Endothelial cell of umbilical vein (primary cell): Measurements from ENCODE around the gene STAG1.

ENCODE experiments used
- CTCF ChIP-seq, 2 donors: IDR thresholded peaks; 1 replicate in 1 of 2; 2 replicates in 1 of 2; pipeline ENCODE4 v1.5.1; 2011; ENCODE audit warnings: low read length in 2 of 2, mild to moderate bottlenecking in 2 of 2, moderate library complexity in 2 of 2, control low read depth in 1 of 2, inconsistent platforms in 1 of 2, low read depth in 1 of 2; ENCODE audit not compliant: insufficient read depth in 1 of 2; ENCODE audit errors: extremely low read depth in 1 of 2
- FOS ChIP-seq: IDR thresholded peaks from 2 replicates; pipeline ENCODE4 v1.6.1; 2011; ENCODE audit warnings: mild to moderate bottlenecking, low read length, moderate library complexity, borderline replicate concordance; ENCODE audit not compliant: insufficient read depth
- GATA2 ChIP-seq: IDR thresholded peaks from 2 replicates; pipeline ENCODE4 v1.7.0; 2011; ENCODE audit warnings: low read depth, mild to moderate bottlenecking, moderate library complexity, mixed read lengths, low read length; ENCODE audit not compliant: insufficient read length, insufficient read depth
- MYC ChIP-seq: IDR thresholded peaks from one replicate; pipeline ENCODE4 v1.6.1; 2011; ENCODE audit warnings: mild to moderate bottlenecking, low read depth, low read length
- POLR2A ChIP-seq: IDR thresholded peaks from 2 replicates; pipeline ENCODE4 v1.6.1; 2012; ENCODE audit warnings: low read depth, mild to moderate bottlenecking, control low read depth, low read length
- POLR2AphosphoS5 ChIP-seq: IDR thresholded peaks from 2 replicates; pipeline ENCODE4 v1.6.1; 2012; ENCODE audit warnings: low read depth, mild to moderate bottlenecking, control low read depth, low read length, moderate library complexity; ENCODE audit not compliant: insufficient read depth

DNA sequence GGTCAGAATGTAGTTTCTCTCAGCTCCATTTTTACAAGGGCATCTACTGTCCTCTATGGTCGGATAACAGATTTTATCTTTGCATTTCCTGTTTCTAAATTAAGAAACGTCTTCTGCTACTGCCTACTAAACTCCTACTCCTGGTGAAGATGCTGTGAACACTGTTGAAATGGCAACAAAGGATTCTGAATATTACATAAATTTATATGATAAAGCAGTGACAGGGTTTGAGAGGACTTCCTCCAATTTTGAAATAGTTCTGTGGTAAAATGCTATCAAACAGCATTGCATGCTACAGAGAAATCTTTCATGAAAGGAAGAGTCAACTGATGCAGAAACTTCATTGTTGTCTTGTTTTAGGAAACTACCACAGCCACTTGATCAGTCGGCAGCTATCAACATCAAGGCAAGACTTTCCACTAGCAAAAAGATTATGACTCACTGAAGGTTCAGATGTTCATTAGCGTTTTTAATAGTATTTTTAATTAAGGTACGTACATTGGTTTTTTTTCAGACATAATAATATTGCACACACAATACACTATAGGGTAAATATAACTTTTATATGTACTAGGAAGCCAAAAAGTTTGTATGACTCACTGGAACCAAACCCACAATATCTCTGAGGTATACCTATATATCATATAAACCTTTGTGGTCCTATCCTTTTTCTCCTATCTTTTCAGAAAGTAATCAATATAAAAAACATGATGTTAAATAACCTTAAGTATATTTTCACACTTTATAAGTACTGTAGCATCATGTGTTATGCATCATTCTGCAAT, 156.1 kb downstream of the STAG1 start:
- no peak for TF ChIP-seq CTCF (IDR thresholded peaks at IDR 0.05; ENCODE audit: extremely low read depth in 1 of 2, insufficient read depth in 1 of 2, low read depth in 1 of 2, low read length in 2 of 2)
- TF ChIP-seq POLR2AphosphoS5: no peak
- TF ChIP-seq FOS: no peak
- no peak for TF ChIP-seq POLR2A
- TF ChIP-seq GATA2: no peak
- TF ChIP-seq MYC: no peak
